Natural killer cell (primary cell): ENCODE data around the gene LIMS2. TPM values are rescaled to one million over a fixed set of nuclear protein-coding genes. Genes with fewer than 3 reads are reported as not detected.

Source experiments
- ATAC-seq, 3 donors: fragments of 150-1000 bp in 2 of 3; fragments of 200-7000 bp in 1 of 3; cut with Tn5 transposase; 1 replicate in 1 of 3; 2 replicates in 2 of 3; pipeline ENCODE4 v1.10.0; 2021; ENCODE audit warnings: mild to moderate bottlenecking in 2 of 3, moderate library complexity in 2 of 3
- DNase-seq, 2 donors: peaks; one replicate each; pipeline versions ENCODE4 v3.0.0 to v3.0.0-alpha.2; 2013 to 2021; ENCODE audit warnings: mixed read lengths in 1 of 2
- H3K27ac ChIP-seq: one replicate; pipeline ENCODE4 v1.5.1; 2013; ENCODE audit warnings: mild to moderate bottlenecking, low read length
- H3K27me3 ChIP-seq: one replicate; pipeline ENCODE4 v1.6.1; 2013; ENCODE audit warnings: low read length; ENCODE audit not compliant: control insufficient read depth, insufficient read depth
- H3K36me3 ChIP-seq: one replicate; pipeline ENCODE4 v1.6.1; 2013; ENCODE audit warnings: low read length; ENCODE audit not compliant: control insufficient read depth, insufficient read depth
- H3K4me1 ChIP-seq: one replicate; pipeline ENCODE4 v1.6.1; 2013; ENCODE audit warnings: low read length; ENCODE audit not compliant: control insufficient read depth, insufficient read depth
- H3K4me3 ChIP-seq: one replicate; pipeline ENCODE4 v1.5.1; 2013; ENCODE audit warnings: low read length
- H3K9me3 ChIP-seq: one replicate; pipeline ENCODE4 v1.6.1; 2013; ENCODE audit warnings: low read length; ENCODE audit not compliant: control insufficient read depth, insufficient read depth
- H3K27ac Mint-ChIP-seq, 2 donors: one replicate each; pipeline ENCODE4 v1.8.0; 2022; ENCODE audit warnings: mild to moderate bottlenecking in 2 of 2, mixed read lengths in 2 of 2, moderate library complexity in 1 of 2
- H3K27me3 Mint-ChIP-seq, 2 donors: one replicate each; pipeline ENCODE4 v1.8.0; 2022; ENCODE audit warnings: low read depth in 2 of 2, mixed read lengths in 2 of 2
- H3K36me3 Mint-ChIP-seq: one replicate; pipeline ENCODE4 v1.8.0; 2022; ENCODE audit warnings: mixed read lengths
- H3K4me1 Mint-ChIP-seq, 2 donors: one replicate each; pipeline ENCODE4 v1.8.0; 2022; ENCODE audit warnings: mixed read lengths in 2 of 2
- H3K4me3 Mint-ChIP-seq: one replicate; pipeline ENCODE4 v1.8.0; 2022; ENCODE audit warnings: mild to moderate bottlenecking, moderate library complexity, mixed read lengths
- H3K9me3 Mint-ChIP-seq, 2 donors: one replicate each; pipeline ENCODE4 v1.8.0; 2022; ENCODE audit warnings: mixed read lengths in 2 of 2
- CTCF ChIP-seq: fragments of 200-600 bp; IDR thresholded peaks from one replicate; pipeline ENCODE4 v1.8.0; 2022; ENCODE audit warnings: antibody characterized with exemption
- WGBS: methylation state at CpG from one replicate; pipeline ENCODE4 v1.1.7; 2013; ENCODE audit warnings: missing lambda C conversion rate; ENCODE audit not compliant: insufficient coverage; 5-methylcytosine and 5-hydroxymethylcytosine counted together
- intact Hi-C: fragments of 100-400 bp; cut with micrococcal nuclease; formaldehyde crosslinking; loops from one replicate; pipeline ENCODE4 v1.14.2; 2022
- total RNA-seq, 4 donors: library from RNA; stranded (reverse); fragments of 120-200 nt in 1 of 4; gene quantifications; one replicate each; pipeline versions ENCODE4 v1.2.3 to v1.2.4, GENCODE V29; 2013 to 2022

LIMS2 gene
- total RNA-seq, 3 donors from 2014 or later (not counting 1 experiment from before 2014, with no cell fraction given): 0.15 to 0.16 TPM; not detected in 1

GRCh38 chr2:127654838-127655175 lies 20.5 kb downstream of the LIMS2 start:
- no peak overlapping the region for H3K27ac Mint-ChIP-seq
- H3K36me3 ChIP-seq: no peaks in the 10 kb centered on the region
- peaks cover 0 to 1% of the 10 kb centered on the region in 2 donors for H3K4me1 Mint-ChIP-seq
- DNase-seq: no peak
- H3K4me3 ChIP-seq: no peak overlapping the region
- no peaks in the 10 kb centered on the region for H3K36me3 Mint-ChIP-seq
- intact Hi-C loops: no loop called here
- peaks cover 2% of the 10 kb centered on the region for H3K4me1 ChIP-seq
- ATAC-seq: no peak
- no peaks in the 10 kb centered on the region for H3K27me3 ChIP-seq
- peaks cover 0 to 4% of the 10 kb centered on the region in 2 donors for H3K27me3 Mint-ChIP-seq
- H3K27ac ChIP-seq: no peak overlapping the region
- TF ChIP-seq CTCF: no peak
- H3K4me3 Mint-ChIP-seq: no peak overlapping the region
- WGBS: 95% methylated on average over 8 of the region's 8 CpGs
- no peaks in the 10 kb centered on the region for H3K9me3 ChIP-seq
- no peaks in the 10 kb centered on the region for H3K9me3 Mint-ChIP-seq

GRCh38 chr2:127654084-127654837 lies 21.1 kb downstream of the LIMS2 start:
- H3K27me3 ChIP-seq: no peaks in the 10 kb centered on the region
- Mint-ChIP-seq H3K27ac (no peak overlapping the region), H3K9me3 (no peaks in the 10 kb centered on the region), H3K36me3 (no peaks in the 10 kb centered on the region), H3K4me3 (no peak overlapping the region), H3K4me1 (no peaks in the 10 kb centered on the region), H3K27me3 (peaks cover 0 to 4% of the 10 kb centered on the region in 2 donors)
- H3K4me1 ChIP-seq: peaks cover 8% of the 10 kb centered on the region
- no peaks in the 10 kb centered on the region for H3K9me3 ChIP-seq
- WGBS: 93% methylated on average over 24 of the region's 24 CpGs
- ATAC-seq (no peak), DNase-seq (no peak)
- TF ChIP-seq CTCF: no peak
- intact Hi-C loops: no loop called here
- no peak overlapping the region for H3K27ac ChIP-seq
- H3K4me3 ChIP-seq: no peak overlapping the region
- H3K36me3 ChIP-seq: no peaks in the 10 kb centered on the region

GRCh38 chr2:127653421-127654083 lies 21.8 kb downstream of the LIMS2 start:
- no peaks in the 10 kb centered on the region for H3K36me3 ChIP-seq
- no peak overlapping the region for H3K27ac ChIP-seq
- Mint-ChIP-seq H3K27me3 (peaks cover 0 to 4% of the 10 kb centered on the region in 2 donors), H3K4me1 (peaks cover 0 to 4% of the 10 kb centered on the region in 2 donors), H3K4me3 (no peak overlapping the region), H3K9me3 (no peaks in the 10 kb centered on the region), H3K36me3 (no peaks in the 10 kb centered on the region), H3K27ac (no peak overlapping the region)
- H3K27me3 ChIP-seq: no peaks in the 10 kb centered on the region
- no peak for TF ChIP-seq CTCF
- ATAC-seq: no peak
- no peak for DNase-seq
- WGBS: 69% methylated on average over 16 of the region's 16 CpGs
- H3K4me1 ChIP-seq: peaks cover 11% of the 10 kb centered on the region
- no peaks in the 10 kb centered on the region for H3K9me3 ChIP-seq
- H3K4me3 ChIP-seq: no peak overlapping the region
- intact Hi-C loops: no loop called here
